Calu3 (cell line): ENCODE data around the gene CALD1. TPM values are rescaled to one million over a fixed set of nuclear protein-coding genes. Genes with fewer than 3 reads are reported as not detected.

Experiments
- BruUV-seq: library from RNA; stranded (reverse); fragments of 400-500 nt; replicated peaks from 2 replicates; lab custom pipeline; 2021; lab: Mats Ljungman, UMichigan
- CTCF ChIA-PET: fragments of 300-600 bp; sonication (Branson Sonifier 250); formaldehyde crosslinking; loops from one replicate; lab custom pipeline; 2022; ENCODE audit warnings: antibody characterized with exemption; lab: Charles Lee
- DNase-seq: peaks from one replicate; pipeline ENCODE4 v3.0.0; 2022
- H3K27ac Mint-ChIP-seq: one replicate; pipeline ENCODE4 v1.8.0; 2022; ENCODE audit warnings: mixed read lengths; ENCODE audit not compliant: unreplicated experiment
- H3K27me3 Mint-ChIP-seq: one replicate; pipeline ENCODE4 v1.8.0; 2022; ENCODE audit warnings: mixed read lengths; ENCODE audit not compliant: unreplicated experiment
- H3K36me3 Mint-ChIP-seq: one replicate; pipeline ENCODE4 v1.8.0; 2022; ENCODE audit warnings: mild to moderate bottlenecking, moderate library complexity, mixed read lengths; ENCODE audit not compliant: insufficient read depth, unreplicated experiment
- H3K4me1 Mint-ChIP-seq: one replicate; pipeline ENCODE4 v1.8.0; 2022; ENCODE audit warnings: mild to moderate bottlenecking, low read depth, mixed read lengths; ENCODE audit not compliant: unreplicated experiment
- H3K4me3 Mint-ChIP-seq: one replicate; pipeline ENCODE4 v1.8.0; 2022; ENCODE audit warnings: mild to moderate bottlenecking, low read depth, moderate library complexity, mixed read lengths; ENCODE audit not compliant: unreplicated experiment
- H3K9me3 Mint-ChIP-seq: one replicate; pipeline ENCODE4 v1.8.0; 2022; ENCODE audit warnings: low read depth, mixed read lengths; ENCODE audit not compliant: unreplicated experiment
- intact Hi-C: fragments of 100-400 bp; cut with micrococcal nuclease; formaldehyde crosslinking; loops from one replicate; pipeline ENCODE4 v1.10.0; 2022; ENCODE audit not compliant: unreplicated experiment
- total RNA-seq: library from RNA; stranded (reverse); gene quantifications from 2 replicates; pipeline ENCODE4 v1.2.3, GENCODE V29; 2022
- TF ChIP-seq, protein P1 (sequence below): fragments of 200-600 bp; IDR thresholded peaks from one replicate; pipeline ENCODE4 v1.8.0; 2022; ENCODE audit warnings: antibody characterized with exemption; ENCODE audit not compliant: unreplicated experiment

Gene CALD1
- total RNA-seq, 1 experiment from 2014 or later = 9.3 TPM

DNA sequence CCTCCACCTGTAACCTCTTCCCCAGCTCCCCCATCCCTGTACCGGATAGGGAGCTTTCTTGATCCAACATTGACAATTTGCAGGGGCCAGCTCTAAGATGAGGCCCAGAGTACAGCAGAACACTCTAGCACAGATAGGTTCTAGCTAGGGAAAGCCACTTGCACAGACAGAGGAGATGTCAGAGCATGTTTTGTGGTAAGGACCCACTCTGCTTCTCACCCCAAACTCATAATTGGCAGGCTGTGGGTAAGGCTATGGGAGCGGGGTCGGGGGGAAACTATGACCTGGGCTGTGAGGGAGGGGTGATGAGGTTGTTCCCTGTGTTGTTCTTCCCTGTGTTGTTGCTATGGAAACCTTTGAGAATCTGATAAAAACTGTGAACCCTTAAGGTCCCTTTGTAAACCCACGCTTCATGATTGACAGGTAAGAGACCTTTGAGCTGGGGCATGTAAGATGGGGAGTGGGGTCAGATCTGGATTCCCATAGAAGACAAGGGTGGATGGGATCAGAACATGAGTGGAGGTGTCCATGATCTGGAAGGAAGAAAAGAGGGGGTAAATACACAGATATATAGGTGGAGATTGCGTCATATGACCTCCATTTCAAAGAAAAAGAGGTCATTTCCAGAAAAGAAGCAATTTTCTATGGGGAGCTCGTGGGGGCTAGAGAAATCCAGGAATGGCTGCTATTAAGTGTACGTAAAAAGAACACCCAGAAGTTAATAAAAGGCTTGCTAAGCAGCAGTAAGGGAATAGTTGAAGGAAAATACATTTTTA lies 4.0 kb downstream of the CALD1 start:
- no peak overlapping the region for H3K27ac Mint-ChIP-seq
- DNase-seq = no peak
- CTCF ChIA-PET = no interaction called here
- no peaks in the 10 kb centered on the region for H3K9me3 Mint-ChIP-seq
- peaks cover 21% of the 10 kb centered on the region for H3K4me1 Mint-ChIP-seq
- intact Hi-C loops = no loop called here
- no peaks in the 10 kb centered on the region for H3K27me3 Mint-ChIP-seq
- TF ChIP-seq, protein P1, sequence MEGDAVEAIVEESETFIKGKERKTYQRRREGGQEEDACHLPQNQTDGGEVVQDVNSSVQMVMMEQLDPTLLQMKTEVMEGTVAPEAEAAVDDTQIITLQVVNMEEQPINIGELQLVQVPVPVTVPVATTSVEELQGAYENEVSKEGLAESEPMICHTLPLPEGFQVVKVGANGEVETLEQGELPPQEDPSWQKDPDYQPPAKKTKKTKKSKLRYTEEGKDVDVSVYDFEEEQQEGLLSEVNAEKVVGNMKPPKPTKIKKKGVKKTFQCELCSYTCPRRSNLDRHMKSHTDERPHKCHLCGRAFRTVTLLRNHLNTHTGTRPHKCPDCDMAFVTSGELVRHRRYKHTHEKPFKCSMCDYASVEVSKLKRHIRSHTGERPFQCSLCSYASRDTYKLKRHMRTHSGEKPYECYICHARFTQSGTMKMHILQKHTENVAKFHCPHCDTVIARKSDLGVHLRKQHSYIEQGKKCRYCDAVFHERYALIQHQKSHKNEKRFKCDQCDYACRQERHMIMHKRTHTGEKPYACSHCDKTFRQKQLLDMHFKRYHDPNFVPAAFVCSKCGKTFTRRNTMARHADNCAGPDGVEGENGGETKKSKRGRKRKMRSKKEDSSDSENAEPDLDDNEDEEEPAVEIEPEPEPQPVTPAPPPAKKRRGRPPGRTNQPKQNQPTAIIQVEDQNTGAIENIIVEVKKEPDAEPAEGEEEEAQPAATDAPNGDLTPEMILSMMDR = no peak
- no TSS peak for BruUV-seq
- no peak overlapping the region for H3K4me3 Mint-ChIP-seq
- no peaks in the 10 kb centered on the region for H3K36me3 Mint-ChIP-seq

DNA sequence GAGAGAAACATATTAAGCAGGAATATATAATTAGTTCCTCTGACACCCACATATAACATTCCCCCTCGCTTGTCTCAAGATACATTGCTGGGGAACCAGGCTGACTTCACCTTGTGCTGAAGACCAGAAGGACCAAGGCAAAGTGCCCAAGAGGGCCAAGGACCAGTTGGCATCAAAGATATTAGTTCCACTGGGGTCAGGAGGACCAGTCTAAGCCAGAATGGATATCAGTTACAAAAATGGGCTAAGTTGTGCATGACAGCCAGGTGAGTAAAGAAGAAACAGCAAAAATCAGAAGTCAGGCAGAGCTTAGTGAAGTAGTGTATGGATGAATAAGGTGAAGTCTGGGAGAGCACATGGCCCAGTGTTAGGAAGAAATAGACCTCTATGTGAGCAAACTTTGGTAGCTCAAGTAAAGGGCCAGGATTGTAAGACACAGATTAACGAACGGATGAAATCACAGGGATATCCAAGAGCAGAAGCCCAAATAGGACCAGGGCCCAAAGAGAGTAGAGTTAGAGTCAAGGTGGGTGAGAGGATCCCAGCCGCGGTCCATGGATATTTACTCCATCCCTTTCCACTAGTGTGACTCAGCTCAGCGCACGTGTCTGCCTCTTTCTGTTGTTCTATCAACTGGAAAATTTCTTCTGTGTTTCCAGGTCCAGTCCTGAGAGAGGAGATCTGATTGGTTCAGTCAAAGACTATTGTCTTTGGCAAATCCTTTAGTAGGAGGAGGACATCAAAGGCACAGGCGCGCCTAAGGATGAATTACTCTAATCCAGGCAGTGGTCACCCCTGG lies 5.0 kb downstream of the CALD1 start:
- Mint-ChIP-seq H3K27ac (no peak overlapping the region), H3K4me3 (no peak overlapping the region), H3K27me3 (no peaks in the 10 kb centered on the region), H3K36me3 (no peaks in the 10 kb centered on the region), H3K4me1 (peaks cover 14% of the 10 kb centered on the region), H3K9me3 (no peaks in the 10 kb centered on the region)
- TF ChIP-seq, protein P1 = no peak
- intact Hi-C loops = no loop called here
- BruUV-seq = no TSS peak
- CTCF ChIA-PET = no interaction called here
- no peak for DNase-seq

DNA sequence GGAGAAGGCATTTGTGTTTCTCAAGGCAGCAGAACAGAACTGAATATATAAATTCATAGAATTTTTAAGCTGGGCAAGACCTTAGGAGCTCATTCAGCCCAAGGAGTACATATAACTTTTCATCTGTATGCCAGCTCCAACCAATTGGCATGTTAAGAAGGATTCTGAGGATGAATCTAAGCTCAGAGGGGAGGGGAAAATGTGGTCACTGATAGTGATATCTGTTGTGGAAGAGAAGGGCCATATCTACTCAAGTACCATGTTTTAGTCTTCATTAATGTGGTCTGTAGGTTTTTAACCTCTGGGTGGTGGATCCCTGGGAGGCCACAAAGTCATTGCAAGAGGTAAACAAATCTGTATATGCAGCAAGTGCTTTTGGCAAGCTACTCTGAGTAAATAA lies 6.4 kb downstream of the CALD1 start:
- no peaks in the 10 kb centered on the region for H3K9me3 Mint-ChIP-seq
- no peak overlapping the region for H3K4me3 Mint-ChIP-seq
- CTCF ChIA-PET = no interaction called here
- no peaks in the 10 kb centered on the region for H3K36me3 Mint-ChIP-seq
- no TSS peak for BruUV-seq
- no peaks in the 10 kb centered on the region for H3K4me1 Mint-ChIP-seq
- TF ChIP-seq, protein P1 = no peak
- no peak for DNase-seq
- no peaks in the 10 kb centered on the region for H3K27me3 Mint-ChIP-seq
- intact Hi-C loops = no loop called here
- no peak overlapping the region for H3K27ac Mint-ChIP-seq

DNA sequence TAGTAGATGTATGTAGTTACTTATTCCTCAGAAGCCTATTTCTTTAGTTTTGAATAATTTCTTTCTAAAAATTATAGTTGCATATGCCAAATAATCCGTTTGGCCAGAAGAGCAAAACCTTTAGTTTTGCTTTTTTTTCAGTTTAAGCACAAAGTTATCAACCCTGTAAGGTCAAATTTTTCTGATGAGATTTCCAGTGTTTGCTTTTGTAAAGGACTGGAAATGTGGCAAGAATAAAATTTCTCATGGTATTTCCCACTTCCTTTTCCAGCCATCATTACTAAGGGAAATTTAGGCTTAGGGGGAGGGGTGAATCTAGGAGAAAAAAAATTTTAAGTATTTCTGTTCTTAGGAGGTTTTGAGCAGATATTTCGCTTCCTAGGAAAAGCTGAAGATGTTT lies 7.6 kb downstream of the CALD1 start:
- CTCF ChIA-PET = no interaction called here
- BruUV-seq = no TSS peak
- Mint-ChIP-seq H3K4me1 (no peaks in the 10 kb centered on the region), H3K9me3 (no peaks in the 10 kb centered on the region), H3K27ac (no peak overlapping the region), H3K36me3 (no peaks in the 10 kb centered on the region), H3K4me3 (no peak overlapping the region), H3K27me3 (no peaks in the 10 kb centered on the region)
- intact Hi-C loops = no loop called here
- TF ChIP-seq, protein P1 = no peak
- no peak for DNase-seq
